ENCODE results near the gene C12orf75. TPM values are rescaled to one million over a fixed set of nuclear protein-coding genes. Genes with fewer than 3 reads are reported as not detected.

The C12orf75 gene
- total and polyA plus RNA-seq, 2 donors (not counting 3 experiments of a cell fraction or from before 2014, with no cell fraction given), result 23.6 to 60.7 TPM

DNA sequence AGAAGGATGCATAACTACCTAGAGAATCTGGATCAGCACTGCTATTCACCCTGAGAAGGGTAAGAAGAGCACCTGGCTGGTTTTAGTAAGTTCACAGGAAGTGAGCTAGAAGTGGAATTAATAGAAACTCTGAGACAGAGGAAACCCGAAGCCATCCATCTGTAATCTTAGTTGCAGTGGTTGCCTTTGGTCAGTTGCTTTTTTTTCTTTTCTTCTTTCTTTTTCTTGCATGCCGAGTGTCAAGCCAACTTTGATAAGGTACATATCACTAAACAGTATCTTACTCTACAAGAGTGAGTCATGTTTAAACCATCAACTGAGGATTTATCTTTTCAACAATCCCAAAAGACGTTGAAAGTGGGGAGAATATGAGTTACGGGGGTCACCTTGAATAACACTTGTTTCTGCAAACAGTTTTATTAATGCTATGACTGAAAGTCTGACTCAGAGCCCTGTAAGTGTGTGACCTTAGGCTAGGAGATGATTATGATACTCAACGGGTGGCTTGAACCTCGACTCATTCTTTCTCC, 26.7 kb downstream of the C12orf75 start:
- intact Hi-C loops (cut with micrococcal nuclease) (no loop called here), dilution Hi-C loops (cut with MboI; ENCODE audit: extremely low pct_ligation_motif_present, low sequenced_read_pairs) (no loop called here)
- Histone ChIP-seq H4K20me1 (replicated peaks; ENCODE audit: control insufficient read depth, extremely low read depth, insufficient read depth, low read length) (no peaks in the 10 kb centered on the region), H3K36me3 (ENCODE audit: control insufficient read depth in 2 of 2, extremely low read depth in 1 of 2, insufficient read depth in 2 of 2, low read length in 2 of 2) (no peaks in the 10 kb centered on the region), H3K9ac (replicated peaks; ENCODE audit: extremely low read depth, insufficient read depth, low read length) (no peak overlapping the region), H3K79me2 (ENCODE audit: control insufficient read depth, insufficient read depth, low read length) (peaks cover 2% of the 10 kb centered on the region), H3K4me2 (ENCODE audit: insufficient read depth, low read length) (no peak overlapping the region), H3K9me1 (replicated peaks; ENCODE audit: control insufficient read depth, extremely low read depth, insufficient read depth, low read length) (no peaks in the 10 kb centered on the region), H3K27ac (ENCODE audit: insufficient read depth, low read depth, low read length) (no peak overlapping the region), H3K9me3 (replicated peaks; ENCODE audit: control insufficient read depth, insufficient read depth, low read length) (no peaks in the 10 kb centered on the region), H3K27me3 (ENCODE audit: control insufficient read depth in 2 of 2, insufficient read depth in 2 of 2, low read length in 2 of 2) (no peaks in the 10 kb centered on the region), H3K4me1 (ENCODE audit: control insufficient read depth, extremely low read depth, insufficient read depth, low read length) (peaks cover 7% of the 10 kb centered on the region), H3K4me3 (replicated peaks in 1 of 3; ENCODE audit: insufficient read depth in 1 of 3, low read depth in 1 of 3, low read length in 3 of 3) (no peak overlapping the region), H2AFZ (ENCODE audit: low read depth, low read length) (no peak overlapping the region)
- TF ChIP-seq FOS (IDR thresholded peaks at IDR 0.05; ENCODE audit: borderline replicate concordance, insufficient read depth, low read length), result no peak
- TF ChIP-seq CTCF (IDR thresholded peaks at IDR 0.05; ENCODE audit: extremely low read depth in 1 of 2, insufficient read depth in 1 of 2, low read depth in 1 of 2, low read length in 2 of 2), result no peak
- no peak for TF ChIP-seq GATA2 (IDR thresholded peaks at IDR 0.05; ENCODE audit: insufficient read depth, insufficient read length, low read depth, low read length)
- TF ChIP-seq EZH2 (IDR thresholded peaks at IDR 0.05; ENCODE audit: borderline replicate concordance, low read depth, low read length, severe bottlenecking), result no peak
- no peak for TF ChIP-seq JUN (IDR thresholded peaks at IDR 0.05; ENCODE audit: borderline replicate concordance, insufficient read depth, insufficient read length, low read depth)
- no peak for TF ChIP-seq MYC (IDR thresholded peaks at IDR 0.05; ENCODE audit: low read depth, low read length)
- no peak for TF ChIP-seq POLR2A (IDR thresholded peaks at IDR 0.05; ENCODE audit: low read depth, low read length)
- TF ChIP-seq POLR2AphosphoS5 (IDR thresholded peaks at IDR 0.05; ENCODE audit: insufficient read depth, low read depth, low read length), result no peak
- POLR2A ChIA-PET, result no interaction called here
- no TSS peak for BruUV-seq (replicated peaks)
- no peak for FAIRE-seq
- DNase-seq (ENCODE audit: low read depth, low spot score), result no peak
- CTCF ChIA-PET, result interaction anchor here (1.1 to 1.6 kb wide), 2 partner anchors 37 to 84 kb away, joined by 3 read pairs; no protein-coding TSS in a partner anchor
